GM21423 (cell line): Measurements from ENCODE around the gene PYCARD.
"Not testable (repeated sequence)": the region's sequence is repeated elsewhere in the genome, so short reads cannot be mapped to it uniquely, and the experiment has no call there.

Experiments used
- ATAC-seq: cut with Tn5 transposase; IDR thresholded peaks from one replicate; pipeline ENCODE4 v1.9.1; 2021; ENCODE audit warnings: mild to moderate bottlenecking, moderate library complexity; ENCODE audit not compliant: unreplicated experiment

PYCARD gene

DNA sequence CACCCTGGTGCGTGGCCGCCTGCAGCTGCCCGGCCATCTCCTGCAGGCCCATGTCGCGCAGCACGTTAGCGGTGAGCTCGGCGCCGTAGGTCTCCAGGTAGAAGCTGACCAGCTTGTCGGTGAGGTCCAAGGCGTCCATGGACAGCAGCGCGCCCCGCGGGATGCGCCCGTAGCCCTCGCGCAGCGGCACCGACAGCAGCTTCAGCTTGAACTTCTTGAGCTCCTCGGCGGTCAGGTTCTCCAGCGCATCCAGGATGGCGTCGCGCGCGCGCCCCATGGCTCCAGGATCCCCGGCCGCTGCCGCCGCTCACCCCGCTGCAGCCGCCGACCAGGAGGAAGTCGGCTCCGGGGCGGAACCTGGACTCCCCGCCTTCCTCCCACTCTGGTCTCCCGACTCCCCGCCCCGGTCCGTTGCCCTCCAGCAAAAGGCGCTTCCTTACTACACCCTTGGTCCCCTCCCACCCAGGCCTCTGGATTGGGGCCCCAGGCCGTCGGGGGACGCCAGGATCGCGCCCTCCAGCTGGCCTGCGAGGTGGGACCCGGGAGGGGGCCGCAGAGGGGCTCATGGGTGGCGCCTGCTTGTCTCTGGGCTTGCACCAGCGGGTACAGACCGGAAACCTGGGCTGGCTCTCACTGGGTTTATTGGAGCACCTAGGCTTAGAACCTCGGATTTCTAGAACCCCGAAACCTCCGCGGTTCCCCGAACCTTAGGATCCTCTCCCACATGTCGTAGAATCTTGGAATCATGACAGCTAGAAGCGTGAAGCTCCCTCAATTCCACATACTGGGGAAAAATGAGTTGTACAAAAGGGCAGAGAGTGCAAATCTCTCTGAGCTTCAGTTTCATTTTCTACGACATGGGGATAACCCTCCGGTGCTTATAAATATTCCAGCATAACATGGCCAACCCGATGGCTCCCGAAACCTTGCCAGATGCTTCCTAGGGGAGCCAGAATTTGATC is at the start of gene PYCARD:
Gene PYCARD (minus strand): TSS at position 347 of the 962 bp plus-strand sequence. CDS start 70 bp downstream, at position 277.
- peak; percentile 31 for ATAC-seq

DNA sequence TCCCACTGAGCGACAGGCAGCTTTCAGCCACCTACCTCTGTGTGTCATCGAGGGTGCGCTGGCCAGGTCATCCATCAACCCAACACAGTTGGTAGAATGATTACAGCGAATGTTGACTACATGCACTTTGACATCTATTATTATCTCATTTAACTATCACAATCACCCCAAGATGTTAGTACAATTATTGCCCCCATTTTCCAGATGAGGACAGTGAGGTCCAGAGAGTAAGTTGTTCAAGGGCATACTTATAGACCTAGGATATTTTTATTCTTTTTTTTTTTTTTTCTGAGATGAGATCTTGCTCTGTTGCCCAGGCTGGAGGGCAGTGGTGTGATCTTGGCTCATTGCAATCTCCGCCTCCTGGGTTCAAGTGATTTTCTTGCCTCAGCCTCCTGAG is 48.9 kb upstream of the PYCARD start:
- no peak for ATAC-seq

DNA sequence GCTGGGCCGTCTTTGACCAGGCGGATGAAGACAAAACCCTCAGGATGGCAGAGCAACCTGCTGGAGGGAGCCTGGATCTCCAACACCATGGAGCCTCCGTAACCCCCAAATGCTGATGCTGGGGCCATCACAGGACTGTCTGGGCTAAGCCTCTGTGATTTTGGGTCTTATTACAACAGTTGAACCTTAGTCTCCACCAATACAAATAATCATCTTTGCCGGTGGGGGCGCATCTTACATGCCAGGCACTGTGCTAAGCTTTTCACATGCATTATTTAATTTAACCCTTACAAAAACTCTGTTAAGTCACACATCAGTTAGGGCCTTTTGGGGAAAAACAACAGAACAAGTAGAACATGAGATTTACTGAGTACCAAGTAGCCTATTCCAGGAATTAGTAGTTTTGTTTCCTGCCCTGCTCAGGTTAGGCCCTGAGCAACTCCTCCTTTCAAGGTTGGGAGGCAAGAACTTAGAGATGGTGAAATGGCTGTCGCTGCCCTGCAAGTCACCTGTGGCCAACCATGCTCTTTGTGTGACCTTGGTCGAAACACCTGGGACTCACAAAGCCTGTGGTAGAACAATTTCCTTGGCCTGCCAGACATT is 48.3 kb upstream of the PYCARD start:
- no peak for ATAC-seq

DNA sequence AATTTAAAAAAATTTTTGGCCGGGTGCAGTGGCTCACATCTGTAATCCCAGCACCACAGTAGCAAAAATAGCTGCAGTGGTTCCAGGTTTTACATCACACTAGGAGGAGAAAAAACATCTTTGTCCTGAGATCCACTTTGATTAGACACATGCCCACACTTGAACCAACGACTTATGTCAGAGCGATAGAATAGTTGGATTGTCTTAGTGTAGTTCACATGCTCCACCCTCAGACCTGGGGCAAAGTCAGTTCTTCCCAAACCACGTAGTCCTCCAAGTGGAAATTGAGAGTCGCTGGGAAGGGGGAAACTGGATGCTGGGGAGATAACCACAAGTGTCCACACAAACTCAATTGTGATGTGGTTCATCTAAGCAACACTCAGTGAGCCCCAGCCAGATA is 45.8 kb upstream of the PYCARD start:
- ATAC-seq = no peak

DNA sequence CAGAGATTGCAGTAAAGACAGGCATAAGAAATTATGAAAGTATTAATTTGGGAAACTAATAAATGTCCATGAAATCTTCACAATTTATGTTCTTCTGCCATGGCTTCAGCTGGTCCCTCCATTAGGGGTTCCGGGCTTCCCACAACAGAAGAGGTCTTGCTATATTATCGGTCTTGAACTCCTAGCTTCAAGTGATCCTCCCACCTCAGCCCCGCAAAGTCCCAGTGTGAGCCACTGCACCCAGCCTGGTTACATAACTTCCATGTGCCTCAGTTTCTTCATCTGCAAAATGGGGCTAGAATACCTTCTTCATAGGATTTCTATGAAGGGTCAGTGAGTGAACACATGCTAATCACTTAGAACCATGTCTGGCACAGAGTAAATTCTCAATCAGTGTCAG is 43.7 kb upstream of the PYCARD start:
- ATAC-seq = no peak

DNA sequence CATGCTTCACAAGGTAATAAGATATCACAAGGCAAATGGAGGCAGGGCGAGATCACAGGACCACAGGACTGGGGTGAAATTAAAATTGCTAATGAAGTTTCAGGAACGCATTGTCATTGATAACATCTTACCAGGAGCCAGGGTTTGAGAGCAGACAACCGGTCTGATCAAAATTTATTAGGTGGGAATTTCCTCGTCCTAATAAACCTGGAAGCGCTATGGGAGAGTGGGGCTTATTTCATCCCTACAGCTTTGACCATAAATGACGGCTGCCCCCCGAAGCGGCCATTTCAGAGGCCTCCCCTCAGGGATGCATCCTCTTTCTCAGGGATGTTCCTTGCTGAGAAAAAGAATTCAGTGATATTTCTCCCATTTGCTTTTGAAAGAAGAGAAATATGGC is 43.0 kb upstream of the PYCARD start:
- not testable (repeated sequence) for ATAC-seq

DNA sequence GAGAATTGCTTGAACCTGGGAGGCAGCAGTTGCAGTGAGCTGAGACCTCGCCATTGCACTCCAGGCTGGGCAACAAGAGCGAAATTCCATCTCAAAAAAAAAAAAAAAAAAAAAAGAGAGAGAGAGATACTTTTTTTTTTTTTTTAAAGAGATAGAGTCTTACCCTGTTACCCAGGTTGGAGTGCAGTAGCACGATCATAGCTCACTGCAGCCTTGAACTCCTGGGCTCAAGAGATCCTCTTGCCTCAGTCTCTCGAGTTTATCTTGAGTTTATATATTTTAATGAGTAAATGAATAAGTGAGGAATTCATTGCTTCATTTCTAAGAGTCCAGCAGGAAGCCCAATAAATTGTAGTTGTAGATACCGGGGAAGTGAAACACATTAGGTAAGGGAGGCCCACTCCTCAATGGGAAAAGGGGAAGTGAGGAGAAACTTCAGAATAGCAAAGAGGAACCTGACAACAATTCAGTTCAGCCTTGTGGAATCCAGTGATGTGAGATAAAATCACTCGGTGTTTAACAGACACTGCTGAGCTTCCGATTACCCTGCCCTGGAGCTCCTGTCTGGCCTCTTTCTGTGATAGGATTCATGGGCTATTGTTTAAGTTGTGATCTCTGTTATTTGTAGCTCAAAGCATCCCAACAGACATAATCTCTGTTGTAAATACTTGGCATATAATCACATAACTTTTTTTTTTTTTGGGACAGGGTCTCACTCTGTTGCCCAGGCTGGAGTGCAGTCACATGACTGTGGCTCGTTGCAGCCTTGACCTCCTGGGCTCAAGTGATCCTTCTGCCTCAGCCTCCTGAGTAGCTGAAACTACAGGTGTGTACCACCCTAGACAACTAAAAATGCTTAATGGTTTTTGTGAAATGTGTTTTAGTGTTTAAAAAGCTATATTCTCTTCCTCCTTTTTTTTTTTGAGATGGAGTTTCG is 41.4 kb upstream of the PYCARD start:
- ATAC-seq = no peak

DNA sequence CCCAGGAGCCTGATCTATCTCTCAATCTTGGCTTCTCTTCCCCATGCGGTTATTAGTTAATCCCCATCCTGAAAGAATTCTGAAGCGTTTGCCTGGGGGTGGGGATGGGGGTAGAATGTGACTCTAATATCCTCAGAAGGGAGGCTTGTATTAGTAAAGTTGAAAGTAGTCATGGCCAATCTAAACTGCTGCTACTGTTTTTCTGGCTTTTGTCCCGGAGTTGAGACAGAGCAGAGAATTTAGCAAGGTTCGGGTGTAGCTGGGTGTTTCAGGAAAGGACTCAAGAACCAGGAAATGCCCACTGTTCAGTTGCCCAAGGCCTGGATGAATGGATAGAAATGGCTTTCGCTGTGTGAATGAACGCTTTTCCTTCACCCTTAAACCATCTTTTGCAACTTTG is 39.6 kb upstream of the PYCARD start:
- ATAC-seq = no peak

DNA sequence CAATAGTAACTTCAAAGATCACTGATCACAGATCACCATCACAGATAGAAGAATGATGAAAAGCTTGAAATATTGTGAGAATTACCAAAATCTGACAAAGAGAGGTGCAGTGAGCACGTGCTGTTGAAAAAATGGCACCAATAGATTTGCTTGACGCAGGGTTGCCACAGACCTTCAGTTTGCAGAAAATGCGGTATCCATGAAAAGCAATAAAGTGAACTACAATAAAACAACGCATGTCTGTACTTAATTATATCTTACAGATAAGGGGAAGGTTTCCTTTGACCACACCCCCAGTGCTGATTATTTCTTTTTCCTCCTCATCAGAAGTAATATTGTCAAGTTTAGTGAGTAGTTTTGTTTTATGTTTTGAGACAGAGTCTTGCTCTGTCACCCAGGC is 35.5 kb upstream of the PYCARD start:
- no peak for ATAC-seq

DNA sequence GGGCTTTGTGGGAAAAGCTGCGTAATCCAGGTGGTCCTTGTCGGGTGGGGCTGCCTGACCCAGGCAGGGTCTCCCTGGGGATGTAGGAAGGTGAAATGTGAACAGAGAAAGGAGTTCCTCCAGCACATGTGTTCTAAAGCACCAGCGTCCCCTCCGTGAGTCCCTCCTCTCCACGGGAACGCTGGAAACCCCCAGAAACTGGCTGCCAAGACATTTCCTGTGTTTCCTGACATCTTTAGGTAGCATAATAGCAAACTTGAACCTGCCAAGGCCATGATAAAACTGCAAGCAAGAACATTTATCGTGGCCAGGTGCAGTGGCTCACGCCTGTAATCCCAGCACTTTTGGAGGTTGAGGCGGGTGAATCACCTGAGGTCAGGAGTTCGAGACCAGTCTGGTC is 26.9 kb upstream of the PYCARD start:
- ATAC-seq = no peak

DNA sequence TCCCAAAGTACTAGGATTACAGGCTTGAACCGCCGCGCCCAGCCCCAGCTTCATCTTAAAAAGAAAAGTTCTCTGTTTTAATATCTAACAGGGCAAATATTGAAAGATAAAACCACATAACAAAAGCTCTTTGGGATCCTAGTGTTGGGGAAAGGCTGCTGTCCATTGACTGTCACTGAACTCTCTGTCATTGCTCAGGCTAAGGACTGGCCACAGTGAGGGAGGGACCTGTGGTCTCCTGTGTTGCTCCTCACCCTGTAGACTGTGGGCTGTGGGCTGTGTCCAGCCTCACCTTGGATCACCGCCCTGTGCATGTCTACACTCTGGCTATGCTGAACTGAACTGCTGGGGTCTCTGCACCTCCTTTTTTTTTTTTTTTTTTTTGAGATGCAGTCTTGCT is 25.6 kb upstream of the PYCARD start:
- ATAC-seq = no peak

DNA sequence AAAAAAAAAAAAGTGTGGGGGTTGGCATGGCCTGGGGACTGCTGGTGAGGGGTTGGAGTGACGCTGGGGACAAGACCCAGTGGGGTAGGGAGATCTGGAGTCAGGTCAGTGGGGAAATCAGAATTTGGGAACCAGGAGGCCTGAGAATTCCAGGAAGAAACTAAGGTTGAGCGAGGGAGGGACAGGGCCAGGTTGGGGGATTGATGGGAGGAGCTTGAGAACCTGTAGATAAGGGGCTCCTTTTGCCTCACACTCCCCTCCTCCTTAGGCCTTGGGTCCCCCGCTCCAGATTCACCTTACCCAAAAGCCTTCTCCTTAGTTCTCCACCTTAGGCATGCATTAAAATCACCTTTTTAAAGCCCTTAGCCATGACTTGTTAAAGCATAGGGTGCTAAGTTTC is 22.6 kb upstream of the PYCARD start:
- no peak for ATAC-seq

DNA sequence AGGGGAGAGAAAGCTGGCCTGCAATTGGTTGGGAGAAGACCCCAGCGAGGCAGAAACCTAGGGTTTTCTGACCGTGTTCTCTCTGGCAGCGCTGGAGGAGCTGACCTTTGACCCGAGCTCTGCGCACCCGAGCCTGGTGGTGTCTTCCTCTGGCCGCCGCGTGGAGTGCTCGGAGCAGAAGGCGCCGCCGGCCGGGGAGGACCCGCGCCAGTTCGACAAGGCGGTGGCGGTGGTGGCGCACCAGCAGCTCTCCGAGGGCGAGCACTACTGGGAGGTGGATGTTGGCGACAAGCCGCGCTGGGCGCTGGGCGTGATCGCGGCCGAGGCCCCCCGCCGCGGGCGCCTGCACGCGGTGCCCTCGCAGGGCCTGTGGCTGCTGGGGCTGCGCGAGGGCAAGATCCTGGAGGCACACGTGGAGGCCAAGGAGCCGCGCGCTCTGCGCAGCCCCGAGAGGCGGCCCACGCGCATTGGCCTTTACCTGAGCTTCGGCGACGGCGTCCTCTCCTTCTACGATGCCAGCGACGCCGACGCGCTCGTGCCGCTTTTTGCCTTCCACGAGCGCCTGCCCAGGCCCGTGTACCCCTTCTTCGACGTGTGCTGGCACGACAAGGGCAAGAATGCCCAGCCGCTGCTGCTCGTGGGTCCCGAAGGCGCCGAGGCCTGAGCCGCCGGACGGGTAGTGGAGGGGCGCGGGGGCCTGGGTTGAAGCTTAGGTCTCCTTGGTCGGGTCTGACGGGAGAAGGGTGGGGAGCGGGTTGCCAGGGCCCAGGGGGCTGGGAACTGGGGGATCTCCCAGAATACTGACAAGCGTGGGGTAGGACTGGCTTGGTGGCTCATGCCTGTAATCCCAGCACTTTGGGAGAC is 21.8 kb upstream of the PYCARD start:
- ATAC-seq = no peak

DNA sequence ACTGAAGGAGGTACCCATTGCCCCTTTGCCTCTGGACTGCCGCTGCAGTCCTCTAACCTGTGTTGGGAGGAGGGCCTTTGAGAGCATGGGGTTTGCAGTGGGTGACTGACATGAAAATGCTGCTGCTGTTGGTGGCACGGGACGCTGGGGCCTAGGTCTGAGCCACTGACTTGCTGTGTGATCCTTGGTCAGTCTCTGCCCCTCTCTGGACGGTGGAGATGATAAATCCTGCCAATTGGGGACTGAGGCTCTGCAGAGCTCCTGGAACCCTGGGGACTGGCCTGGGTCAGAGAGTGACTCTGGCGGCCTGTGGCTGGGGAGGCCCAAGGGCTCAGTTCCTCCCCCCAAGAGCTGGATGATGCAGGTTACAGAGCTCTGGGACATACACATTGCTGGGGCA is 20.5 kb upstream of the PYCARD start:
- no peak for ATAC-seq

DNA sequence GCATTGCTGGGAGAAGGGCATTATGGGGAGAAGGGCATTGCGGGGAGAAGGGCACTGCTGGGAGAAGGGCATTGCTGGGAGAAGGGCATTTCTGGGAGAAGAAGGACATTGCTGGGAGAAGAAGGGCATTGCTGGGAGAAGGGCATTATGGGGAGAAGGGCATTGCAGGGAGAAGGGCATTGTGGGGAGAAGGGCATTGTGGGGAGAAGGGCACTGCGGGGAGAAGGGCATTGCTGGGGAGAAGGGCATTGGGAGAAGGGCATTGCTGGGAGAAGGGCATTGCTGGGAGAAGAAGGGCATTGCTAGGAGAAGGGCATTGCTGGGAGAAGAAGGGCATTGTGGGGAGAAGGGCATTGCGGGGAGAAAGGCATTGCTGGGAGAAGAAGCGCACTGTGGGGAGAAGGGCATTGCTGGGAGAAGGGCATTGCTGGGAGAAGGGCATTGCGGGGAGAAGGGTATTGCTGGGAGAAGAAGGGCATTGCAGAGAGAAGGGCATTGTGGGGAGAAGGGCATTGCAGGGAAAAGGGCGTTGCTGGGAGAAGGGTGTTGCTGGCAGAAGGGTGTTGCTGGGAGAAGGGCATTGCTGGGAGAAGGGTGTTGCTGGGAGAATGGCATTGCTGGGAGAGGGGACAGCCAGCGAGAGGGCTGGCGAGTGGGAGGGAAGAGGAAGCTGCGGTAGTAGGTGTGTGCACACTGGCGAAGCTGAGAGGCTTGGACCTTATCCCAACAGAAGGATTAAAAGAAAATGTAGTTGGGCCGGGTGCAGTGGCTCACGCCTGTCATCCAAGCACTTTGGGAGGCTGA is 19.0 kb upstream of the PYCARD start:
- ATAC-seq = no peak

DNA sequence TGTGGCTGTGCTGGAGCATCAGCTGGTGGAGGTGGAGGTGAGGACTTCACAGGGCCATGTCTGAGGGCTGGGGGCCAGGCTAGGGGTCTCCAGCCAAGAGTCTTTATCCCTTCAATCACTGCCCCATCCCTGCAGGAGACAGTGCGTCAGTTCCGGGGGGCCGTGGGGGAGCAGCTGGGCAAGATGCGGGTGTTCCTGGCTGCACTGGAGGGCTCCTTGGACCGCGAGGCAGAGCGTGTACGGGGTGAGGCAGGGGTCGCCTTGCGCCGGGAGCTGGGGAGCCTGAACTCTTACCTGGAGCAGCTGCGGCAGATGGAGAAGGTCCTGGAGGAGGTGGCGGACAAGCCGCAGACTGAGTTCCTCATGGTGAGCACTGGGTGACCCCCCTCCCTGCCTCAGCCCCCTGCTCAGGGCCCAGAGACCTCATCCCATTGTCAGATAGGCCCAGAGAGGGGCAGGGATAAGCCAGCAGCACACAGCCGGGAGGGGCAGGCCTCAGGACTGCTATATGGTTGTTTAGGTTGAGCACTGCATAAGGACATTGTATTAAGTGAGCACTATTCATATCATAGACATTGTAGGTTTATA is 16.7 kb upstream of the PYCARD start:
- ATAC-seq = no peak

DNA sequence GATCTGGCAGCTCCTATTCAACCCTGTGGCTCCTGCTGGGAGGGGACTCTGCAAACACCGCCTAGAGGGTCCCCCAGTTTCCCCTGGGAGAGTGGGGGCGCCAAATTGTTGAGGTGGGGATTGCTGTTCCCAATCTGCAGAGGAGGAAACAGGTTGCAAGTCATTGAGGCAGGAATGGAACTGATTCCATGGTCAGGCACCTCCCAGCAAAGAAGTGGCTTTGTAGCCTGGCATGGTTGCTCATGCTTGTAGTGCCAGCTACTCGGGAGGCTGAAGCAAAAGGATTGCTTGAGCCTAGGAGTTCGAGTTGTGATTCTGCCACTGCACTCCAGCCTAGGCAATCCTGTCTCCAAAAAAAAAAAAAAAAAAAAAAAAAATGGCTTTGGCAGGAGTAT is 14.6 kb upstream of the PYCARD start:
- no peak for ATAC-seq

DNA sequence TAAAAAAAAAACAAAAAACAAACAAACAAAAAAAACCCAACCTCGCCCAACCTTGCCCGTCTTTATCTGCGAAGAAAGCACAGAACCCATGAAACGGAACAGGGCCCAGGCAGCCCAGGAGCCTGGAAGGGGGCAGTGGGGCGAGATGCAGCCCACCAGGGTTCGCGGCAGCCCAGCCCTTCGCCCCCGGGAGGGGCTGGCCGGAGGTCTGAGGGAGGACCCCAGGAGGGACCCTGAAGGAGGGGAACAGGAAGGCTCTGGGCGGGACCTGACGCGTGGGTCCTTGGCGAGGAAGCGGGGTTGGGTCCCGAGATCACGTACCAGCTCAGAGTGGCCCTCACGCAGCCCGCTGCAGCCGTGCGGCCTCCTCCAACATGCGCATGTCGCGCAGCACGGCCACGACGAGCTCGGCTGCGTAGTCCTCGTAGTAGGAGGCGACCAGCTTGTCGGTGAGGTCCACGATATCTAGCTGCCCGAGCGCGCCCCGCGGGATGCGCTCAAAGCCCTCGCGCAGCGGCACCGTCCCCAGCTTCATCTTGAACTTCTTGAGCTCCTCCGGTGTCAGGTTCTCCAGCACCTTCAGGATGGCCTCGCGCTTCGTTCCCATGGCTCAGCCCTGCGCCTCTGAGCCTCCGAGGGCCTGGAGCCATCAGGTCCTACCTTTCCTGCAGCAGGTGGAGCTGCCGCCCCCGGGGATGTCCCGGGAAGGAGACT is 14.0 kb upstream of the PYCARD start, which contains the start of gene PYDC1:
Gene PYDC1 (minus strand): TSS at position 714 of the 714 bp plus-strand sequence. CDS start 107 bp downstream, at position 607.
- no peak for ATAC-seq
